Hematopoietic multipotent progenitor cell treated with erythropoietin and hydrocortisone succinate and interleukin-3 and kit ligand, for 8 days (in vitro differentiated cells): ENCODE results near the gene KCTD3.

Experiments
- DNase-seq: peaks from one replicate; pipeline ENCODE4 v3.0.0-alpha.2; 2015

The KCTD3 gene

GRCh38 chr1:215566556-215567490 is at the start of gene KCTD3:
TSS of gene KCTD3 (plus strand) at chr1:215567304. CDS start at chr1:215567686, 382 bp downstream.
- peak; percentile 74 for DNase-seq

DNA sequence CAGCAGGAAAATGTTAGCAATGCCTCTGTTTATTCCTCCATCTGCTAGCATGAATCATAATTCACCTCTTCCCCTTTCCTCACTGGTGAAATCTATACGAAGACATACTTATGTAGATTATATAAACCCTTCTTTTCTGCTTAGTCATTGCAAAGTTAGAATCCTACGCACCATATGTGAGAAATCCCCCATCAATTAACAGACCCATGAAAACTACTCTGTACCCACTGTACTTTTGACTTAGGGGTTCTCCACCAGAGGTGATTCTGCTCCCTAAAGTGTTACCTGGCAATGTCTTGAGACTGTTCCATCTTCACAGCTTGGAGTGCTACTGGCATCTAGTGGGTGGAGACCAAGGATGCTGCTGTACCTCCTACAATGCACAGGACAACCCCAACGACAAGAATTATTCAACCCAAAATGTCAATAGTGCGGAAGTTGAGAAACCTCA is 49.6 kb upstream of the KCTD3 start:
- no peak for DNase-seq

GRCh38 chr1:215518594-215518993 is 48.5 kb upstream of the KCTD3 start:
- no peak for DNase-seq

GRCh38 chr1:215521279-215521678 is 45.8 kb upstream of the KCTD3 start:
- DNase-seq = no peak

- DNase-seq = no peak
These were observed 43.8 kb upstream of the KCTD3 start for GRCh38 chr1:215523128-215523861.

DNA sequence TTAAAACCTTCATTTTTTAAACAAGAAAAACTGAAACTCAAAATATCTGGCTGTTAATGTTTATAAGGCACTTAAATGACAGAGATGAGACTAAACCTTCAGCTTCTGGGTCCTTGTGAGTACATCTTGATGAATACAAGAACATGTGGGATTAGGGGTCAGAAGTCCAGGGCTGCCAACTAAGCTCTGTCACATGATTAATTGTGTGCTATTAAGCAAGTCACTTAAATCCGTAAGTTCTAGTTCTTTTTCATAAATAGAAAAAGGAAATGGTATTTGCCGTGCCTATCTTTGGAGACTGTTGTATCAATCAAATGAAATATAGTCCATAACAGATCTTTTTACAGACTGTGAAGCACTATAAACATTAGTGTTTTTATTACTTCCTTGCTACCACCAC is 43.2 kb upstream of the KCTD3 start:
- DNase-seq = no peak

- peak; percentile 65 for DNase-seq
These were observed 40.8 kb upstream of the KCTD3 start for GRCh38 chr1:215526147-215526845.

DNA sequence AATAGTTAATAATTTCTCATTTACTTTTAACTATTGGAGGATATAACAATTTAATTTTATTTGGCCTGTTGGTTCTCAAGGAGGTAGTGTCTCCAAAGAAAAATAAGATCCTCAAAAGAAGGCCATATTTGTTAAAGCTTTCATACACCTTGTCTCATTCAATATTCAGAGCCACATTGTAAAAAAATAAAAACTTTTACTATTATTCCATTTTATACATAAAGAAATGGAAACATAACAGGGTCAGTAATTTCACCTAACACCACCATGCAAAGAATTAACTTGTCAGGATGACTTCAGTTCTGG is 40.3 kb upstream of the KCTD3 start:
- no peak for DNase-seq

DNA sequence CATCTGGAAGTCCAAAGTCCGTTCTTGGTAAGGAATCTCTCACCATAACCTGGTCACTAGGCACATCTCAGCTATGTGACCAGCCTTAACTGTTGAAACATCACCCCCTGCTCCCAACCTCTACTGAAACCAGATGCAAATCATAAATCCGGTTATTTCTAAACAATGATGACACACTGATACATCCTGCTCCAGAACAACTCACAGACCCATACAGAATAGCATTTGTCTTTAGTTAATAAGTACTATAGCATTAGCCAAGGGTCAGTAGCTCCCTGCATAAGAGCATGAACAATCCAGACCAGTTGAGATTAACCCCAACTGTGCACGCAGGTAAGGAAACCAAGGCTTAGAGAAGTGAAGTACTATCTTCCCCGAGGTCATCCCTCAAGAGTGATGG is 38.0 kb upstream of the KCTD3 start:
- DNase-seq = no peak

DNA sequence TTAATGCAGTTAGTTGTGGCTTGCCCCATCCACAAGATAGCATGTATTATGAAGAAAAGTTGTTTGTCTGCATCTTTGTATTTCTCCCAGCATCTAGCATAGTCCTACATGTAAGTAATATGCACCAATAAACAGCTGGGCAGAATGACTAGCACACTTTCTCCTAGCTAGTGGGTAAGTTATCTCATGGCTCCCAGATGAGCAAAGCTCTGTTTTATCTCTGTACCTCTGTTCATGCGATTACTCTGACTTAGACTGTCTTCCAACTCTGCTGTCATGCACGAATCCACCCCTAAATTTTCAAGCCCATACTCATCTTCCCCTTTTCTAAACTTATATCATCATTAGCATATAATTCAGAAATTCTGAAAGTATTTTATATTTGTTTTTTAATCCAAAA is 37.5 kb upstream of the KCTD3 start:
- peak; percentile 6 for DNase-seq

DNA sequence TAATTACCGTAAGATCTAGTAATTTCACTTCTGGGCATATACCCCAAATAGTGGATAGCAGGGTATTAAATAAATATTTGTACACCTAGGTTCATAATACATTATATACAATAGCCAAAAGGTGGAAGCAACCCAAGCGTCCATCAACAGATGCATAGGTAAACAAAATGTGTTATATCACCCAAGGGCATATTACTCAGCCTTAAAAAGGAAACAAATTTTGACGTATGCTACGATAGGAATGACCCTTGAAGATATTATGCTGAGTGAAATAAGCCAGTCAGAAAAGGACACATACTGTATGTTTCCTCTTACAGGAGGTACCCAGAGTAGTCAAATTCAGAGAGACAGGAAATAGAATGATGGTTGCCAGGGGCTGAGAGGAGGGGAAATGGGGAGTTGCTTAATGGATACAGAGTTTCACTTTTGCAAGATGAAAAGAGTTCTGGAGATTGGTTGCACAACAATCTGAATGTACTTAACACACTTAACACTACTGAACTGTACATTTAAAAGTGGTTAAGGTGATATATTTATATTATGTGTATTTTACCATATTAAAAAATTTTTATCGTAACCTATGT is 36.6 kb upstream of the KCTD3 start:
- no peak for DNase-seq

- DNase-seq = peak; percentile 22
These were observed 27.1 kb upstream of the KCTD3 start for GRCh38 chr1:215539803-215540570.

DNA sequence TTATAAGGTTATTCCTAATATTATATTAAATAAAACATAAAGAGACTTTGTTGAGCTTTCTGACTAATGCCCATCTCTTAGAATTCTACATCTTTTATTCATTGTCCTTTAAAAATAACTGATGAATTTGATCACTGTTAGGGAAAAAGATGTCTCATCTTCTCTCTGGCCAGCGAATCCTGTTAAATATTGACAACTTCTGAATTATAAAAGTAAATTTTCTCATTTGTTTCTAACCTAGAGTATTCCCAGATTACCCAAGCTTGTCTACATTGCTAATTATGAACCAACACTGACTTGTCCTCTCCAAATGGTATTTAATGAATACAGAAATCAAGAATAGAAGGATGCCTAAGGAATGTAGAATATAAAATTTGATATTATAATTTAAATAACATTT is 24.8 kb upstream of the KCTD3 start:
- DNase-seq = no peak

DNA sequence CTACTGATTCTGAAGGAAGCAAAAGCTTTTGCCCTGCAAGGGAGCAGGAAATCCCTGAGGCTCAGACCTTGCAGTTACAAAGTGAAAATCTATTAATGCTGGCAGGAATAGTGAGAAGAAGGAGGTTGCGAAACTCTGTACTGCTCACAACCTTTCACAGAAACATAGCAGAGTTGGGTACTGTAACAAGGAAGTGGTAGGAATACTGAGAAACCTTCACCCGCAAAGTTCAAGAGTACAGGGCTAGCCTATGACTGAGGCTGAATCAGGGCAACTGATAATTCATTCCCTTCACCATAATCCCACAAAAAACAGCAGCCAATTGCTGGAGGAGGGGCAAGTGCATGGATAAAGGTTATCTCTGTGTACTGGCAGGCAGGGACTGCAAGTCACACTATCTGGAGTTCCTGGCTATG is 23.9 kb upstream of the KCTD3 start:
- DNase-seq = no peak

- no peak for DNase-seq
These were observed 23.3 kb upstream of the KCTD3 start for GRCh38 chr1:215543806-215544205.

- no peak for DNase-seq
These were observed 22.5 kb upstream of the KCTD3 start for GRCh38 chr1:215544566-215544965.

DNA sequence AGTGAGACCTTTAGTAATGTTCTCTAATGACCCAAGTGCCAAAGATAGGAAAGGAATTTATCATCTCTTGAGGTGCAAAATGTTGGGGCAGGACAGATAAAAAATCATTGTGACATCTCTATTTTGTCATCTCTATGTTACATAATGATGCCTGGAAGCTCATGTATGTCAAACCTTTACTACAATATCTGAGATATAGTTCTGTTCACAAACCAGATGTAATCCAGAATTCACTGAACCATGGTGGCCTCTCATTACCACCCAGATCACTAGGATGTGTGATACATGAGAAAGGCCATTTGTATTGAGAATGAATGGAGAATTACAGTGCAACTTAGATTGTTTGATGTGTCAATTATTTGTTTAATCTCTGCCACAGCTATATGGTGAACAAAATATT is 22.0 kb upstream of the KCTD3 start:
- DNase-seq = no peak

- DNase-seq = no peak
These were observed 20.1 kb upstream of the KCTD3 start for GRCh38 chr1:215547011-215547410.

DNA sequence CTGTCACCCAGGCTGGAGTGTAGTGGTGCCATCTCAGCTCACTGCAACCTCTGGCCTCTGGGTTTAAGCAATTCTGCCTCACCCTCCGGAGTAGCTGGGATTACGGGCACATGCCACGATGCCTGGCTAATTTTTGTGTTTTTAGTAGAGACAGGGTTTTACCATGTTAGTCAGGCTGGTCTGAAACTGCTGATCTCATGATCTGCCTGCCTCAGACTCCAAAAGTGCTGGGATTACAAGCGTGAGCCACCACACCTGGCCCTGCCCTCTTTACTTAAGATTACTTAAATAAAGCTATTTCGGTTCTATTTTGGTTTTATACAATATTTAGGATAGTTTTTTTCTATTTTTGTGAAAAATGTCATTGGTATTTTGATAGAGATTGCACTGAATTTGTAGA is 15.3 kb upstream of the KCTD3 start:
- DNase-seq = no peak

GRCh38 chr1:215554865-215555264 is 12.2 kb upstream of the KCTD3 start:
- no peak for DNase-seq

GRCh38 chr1:215555531-215555930 is 11.6 kb upstream of the KCTD3 start:
- no peak for DNase-seq

GRCh38 chr1:215556996-215557395 is 10.1 kb upstream of the KCTD3 start:
- no peak for DNase-seq
